HG02798 (cell line): ENCODE data around the gene B3GNT2.
"Not testable (repeated sequence)": the region's sequence is repeated elsewhere in the genome, so short reads cannot be mapped to it uniquely, and the experiment has no call there.

Experiments
- ATAC-seq: cut with Tn5 transposase; IDR thresholded peaks from one replicate; pipeline ENCODE4 v1.9.1; 2021; ENCODE audit warnings: mild to moderate bottlenecking; ENCODE audit not compliant: unreplicated experiment, poor library complexity

Gene B3GNT2

GRCh38 chr2:62195421-62196277 lies at the start of gene B3GNT2:
B3GNT2 (plus strand) TSS chr2:62196115; CDS start chr2:62222221, 26,106 bp downstream.
- ATAC-seq: peak; percentile 68

GRCh38 chr2:62146790-62147189 lies 49.1 kb upstream of the B3GNT2 start:
- not testable (repeated sequence) for ATAC-seq

GRCh38 chr2:62147610-62148301 lies 48.2 kb upstream of the B3GNT2 start:
- no peak for ATAC-seq

GRCh38 chr2:62149708-62150107 lies 46.2 kb upstream of the B3GNT2 start:
- ATAC-seq: no peak

GRCh38 chr2:62150597-62151305 lies 45.2 kb upstream of the B3GNT2 start:
- no peak for ATAC-seq

- ATAC-seq: no peak
These were observed 44.6 kb upstream of the B3GNT2 start for GRCh38 chr2:62151306-62151638.

- ATAC-seq: no peak
These were observed 43.9 kb upstream of the B3GNT2 start for GRCh38 chr2:62152000-62152399.

- ATAC-seq: no peak
These were observed 38.9 kb upstream of the B3GNT2 start for GRCh38 chr2:62156861-62157496.

GRCh38 chr2:62158444-62159121 lies 37.3 kb upstream of the B3GNT2 start:
- no peak for ATAC-seq

- ATAC-seq: not testable (repeated sequence)
These were observed 35.2 kb upstream of the B3GNT2 start for GRCh38 chr2:62160691-62161090.

GRCh38 chr2:62163106-62163831 lies 32.6 kb upstream of the B3GNT2 start:
- ATAC-seq: no peak

- no peak for ATAC-seq
These were observed 32.1 kb upstream of the B3GNT2 start for GRCh38 chr2:62163834-62164233.

GRCh38 chr2:62175728-62176127 lies 20.2 kb upstream of the B3GNT2 start:
- ATAC-seq: no peak

GRCh38 chr2:62176801-62177200 lies 19.1 kb upstream of the B3GNT2 start:
- no peak for ATAC-seq

GRCh38 chr2:62177392-62178049 lies 18.4 kb upstream of the B3GNT2 start:
- ATAC-seq: no peak

GRCh38 chr2:62178741-62179271 lies 17.1 kb upstream of the B3GNT2 start:
- no peak for ATAC-seq

- no peak for ATAC-seq
These were observed 14.9 kb upstream of the B3GNT2 start for GRCh38 chr2:62180975-62181374.

GRCh38 chr2:62181843-62182242 lies 14.1 kb upstream of the B3GNT2 start:
- no peak for ATAC-seq
